22Rv1 (cell line): ENCODE results near the gene ASB13.

Source experiments
- ZFX ChIP-seq: fragments of 450-650 bp; IDR thresholded peaks from 2 replicates; pipeline ENCODE4 v1.6.1; 2017; ENCODE audit warnings: antibody characterized with exemption, borderline replicate concordance
- TF ChIP-seq, protein P1 (sequence below): fragments of 450-650 bp; IDR thresholded peaks from 2 replicates; pipeline ENCODE4 v1.5.1; 2017; ENCODE audit warnings: mild to moderate bottlenecking

DNA sequence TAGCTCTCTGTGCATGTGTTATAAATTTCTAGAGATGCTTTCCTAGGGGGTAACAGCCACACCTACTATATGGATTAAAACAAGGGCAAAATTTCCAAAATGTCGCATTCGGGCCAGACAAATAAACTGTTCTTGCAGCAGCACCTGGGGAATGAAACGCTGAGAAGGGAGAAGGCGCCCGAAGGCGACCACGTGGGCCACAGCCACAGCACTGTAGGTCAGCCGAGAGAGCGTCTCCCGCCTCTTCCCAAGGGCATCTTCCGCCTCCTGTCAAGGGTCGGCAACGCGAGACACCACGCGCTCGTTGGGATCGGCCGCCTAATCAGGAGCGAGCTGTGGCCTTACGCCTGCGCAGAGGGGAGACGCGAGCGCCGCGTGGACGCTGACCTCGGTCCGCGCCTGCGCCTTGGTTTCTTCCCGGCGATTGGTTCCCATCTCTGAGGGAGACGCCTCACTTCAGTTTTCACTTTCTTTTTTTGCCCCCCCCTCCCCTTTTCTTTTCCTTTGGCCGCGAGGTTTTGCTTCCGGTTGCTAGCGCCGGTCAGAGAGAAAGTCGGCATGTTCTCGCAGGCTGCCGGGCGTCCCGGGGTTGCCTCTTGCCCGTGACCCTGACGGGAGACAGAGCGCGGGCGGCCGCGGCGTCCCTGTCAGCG is 18.0 kb upstream of the ASB13 start, which contains the start of gene TASOR2:
- TF ChIP-seq ZFX, result no peak
- TF ChIP-seq, protein P1, sequence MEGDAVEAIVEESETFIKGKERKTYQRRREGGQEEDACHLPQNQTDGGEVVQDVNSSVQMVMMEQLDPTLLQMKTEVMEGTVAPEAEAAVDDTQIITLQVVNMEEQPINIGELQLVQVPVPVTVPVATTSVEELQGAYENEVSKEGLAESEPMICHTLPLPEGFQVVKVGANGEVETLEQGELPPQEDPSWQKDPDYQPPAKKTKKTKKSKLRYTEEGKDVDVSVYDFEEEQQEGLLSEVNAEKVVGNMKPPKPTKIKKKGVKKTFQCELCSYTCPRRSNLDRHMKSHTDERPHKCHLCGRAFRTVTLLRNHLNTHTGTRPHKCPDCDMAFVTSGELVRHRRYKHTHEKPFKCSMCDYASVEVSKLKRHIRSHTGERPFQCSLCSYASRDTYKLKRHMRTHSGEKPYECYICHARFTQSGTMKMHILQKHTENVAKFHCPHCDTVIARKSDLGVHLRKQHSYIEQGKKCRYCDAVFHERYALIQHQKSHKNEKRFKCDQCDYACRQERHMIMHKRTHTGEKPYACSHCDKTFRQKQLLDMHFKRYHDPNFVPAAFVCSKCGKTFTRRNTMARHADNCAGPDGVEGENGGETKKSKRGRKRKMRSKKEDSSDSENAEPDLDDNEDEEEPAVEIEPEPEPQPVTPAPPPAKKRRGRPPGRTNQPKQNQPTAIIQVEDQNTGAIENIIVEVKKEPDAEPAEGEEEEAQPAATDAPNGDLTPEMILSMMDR, result no peak
